Stimulated activated CD4-positive, alpha-beta T cell treated with anti-CD3 and anti-CD28 coated beads, Interleukin-1b, Interleukin-23, amount 100 ng/mL, for 24 hours (primary cell): ENCODE data around the gene TMEM107.

ENCODE experiments used
- DNase-seq, 4 experiments: peaks; one replicate each; pipeline ENCODE4 v3.0.0-alpha.2; 2020; ENCODE audit warnings: low read depth in 4 of 4, low spot score in 1 of 4

The TMEM107 gene

DNA sequence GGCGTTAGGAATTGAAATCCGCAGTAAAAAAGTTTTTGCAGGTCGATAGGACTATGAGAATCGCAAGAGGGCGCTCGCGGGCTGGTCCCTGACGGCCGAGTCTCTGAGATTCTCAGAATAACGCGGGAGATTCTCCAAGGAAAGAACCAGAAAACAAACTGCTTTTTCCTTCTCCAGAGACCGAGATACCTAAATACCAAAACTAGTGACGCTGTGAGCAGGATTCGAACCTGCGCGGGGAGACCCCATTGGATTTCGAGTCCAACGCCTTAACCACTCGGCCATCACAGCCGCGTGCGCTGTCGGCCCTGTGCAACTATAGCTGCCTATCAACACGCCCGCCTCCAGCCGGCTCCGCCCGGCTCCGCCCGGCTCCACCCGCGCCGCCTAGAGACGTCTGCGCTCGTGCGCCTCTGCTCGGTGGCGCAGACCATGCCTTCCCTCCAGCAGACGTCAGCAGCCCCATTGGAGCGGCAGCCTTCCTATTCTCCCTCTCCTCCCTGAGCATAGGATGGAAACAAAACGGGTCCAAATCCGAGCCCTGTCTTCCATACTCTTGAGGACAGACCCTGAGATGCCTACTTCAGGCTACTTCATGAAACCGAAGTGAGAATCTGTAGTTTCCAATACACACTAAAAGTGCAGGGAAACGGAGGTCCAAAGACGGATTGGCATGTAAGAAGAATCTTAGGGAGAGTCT is 37.4 kb downstream of the TMEM107 start:
- DNase-seq = peak; percentile 91 to 97 (median 96)

DNA sequence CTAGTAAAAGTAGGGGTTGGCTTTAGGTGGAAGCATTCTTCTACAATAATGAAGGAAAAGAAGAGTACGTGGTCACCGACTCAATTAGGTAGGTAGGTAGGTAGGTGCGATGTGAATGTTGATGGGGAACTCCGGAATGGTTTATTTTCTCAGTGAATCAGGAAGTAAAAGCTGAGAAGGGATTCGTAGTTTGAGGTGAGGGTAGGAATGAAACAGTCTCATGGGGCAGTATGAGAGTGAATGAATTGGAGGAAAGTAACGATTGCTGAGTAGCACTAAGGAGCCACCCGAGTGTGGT is 37.9 kb downstream of the TMEM107 start:
- no peak for DNase-seq

DNA sequence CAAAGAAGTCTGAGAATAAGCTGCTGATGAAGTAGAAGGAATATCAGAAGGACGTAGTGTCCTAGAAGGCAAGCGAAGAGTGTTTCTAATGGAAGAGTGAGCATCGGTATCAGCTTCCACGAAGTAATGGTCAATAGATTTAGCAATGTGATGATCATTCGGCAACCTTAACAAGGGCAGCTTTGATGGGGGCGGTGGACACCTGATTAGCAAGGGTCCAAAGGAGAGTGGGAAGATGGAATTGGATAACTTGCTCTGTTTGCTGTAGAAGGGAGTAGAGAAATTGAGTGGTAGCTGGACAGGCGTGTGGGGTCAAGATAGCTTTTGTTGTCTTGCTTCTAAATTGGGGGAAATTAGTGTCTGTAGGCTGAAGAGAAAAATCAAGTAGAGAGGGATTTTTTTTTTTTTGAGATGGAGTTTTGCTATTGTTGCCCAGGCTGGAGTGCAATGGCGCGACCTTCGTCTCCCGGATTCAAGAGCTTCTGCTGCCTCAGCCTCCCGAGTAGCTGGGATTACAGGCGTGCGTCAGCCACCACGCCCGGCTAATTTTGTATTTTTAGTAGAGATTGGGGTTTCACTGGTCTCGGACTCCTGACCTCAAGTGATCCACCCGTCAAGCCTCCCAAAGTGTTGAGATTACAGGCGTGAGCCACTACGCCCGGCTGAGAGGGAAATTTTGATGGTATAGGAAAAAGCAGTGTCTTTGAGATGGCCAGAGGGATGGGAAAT is 38.4 kb downstream of the TMEM107 start:
- DNase-seq = no peak

GRCh38 chr17:8133941-8134340 is 42.2 kb downstream of the TMEM107 start:
- DNase-seq = no peak

DNA sequence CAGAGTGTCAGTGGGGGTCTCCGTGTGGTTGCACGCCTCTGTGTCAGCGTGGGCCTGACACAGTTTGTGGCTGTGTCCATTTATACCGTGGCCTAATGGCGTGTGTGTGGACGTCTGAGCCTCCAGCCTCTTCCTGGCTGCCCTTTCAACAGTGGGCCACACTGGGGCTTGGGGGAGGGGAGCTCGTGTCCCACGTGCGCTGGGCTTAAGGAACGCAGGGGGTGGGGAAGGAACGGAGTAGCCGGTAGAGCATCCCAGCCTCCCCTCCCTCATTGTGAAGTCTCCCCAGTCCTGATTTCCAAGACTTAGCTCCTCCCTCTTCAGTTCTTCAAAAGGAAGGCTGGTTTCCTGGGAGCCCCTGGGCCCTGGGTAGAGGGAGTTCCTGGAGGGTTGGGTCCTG is 42.8 kb downstream of the TMEM107 start:
- no peak for DNase-seq

DNA sequence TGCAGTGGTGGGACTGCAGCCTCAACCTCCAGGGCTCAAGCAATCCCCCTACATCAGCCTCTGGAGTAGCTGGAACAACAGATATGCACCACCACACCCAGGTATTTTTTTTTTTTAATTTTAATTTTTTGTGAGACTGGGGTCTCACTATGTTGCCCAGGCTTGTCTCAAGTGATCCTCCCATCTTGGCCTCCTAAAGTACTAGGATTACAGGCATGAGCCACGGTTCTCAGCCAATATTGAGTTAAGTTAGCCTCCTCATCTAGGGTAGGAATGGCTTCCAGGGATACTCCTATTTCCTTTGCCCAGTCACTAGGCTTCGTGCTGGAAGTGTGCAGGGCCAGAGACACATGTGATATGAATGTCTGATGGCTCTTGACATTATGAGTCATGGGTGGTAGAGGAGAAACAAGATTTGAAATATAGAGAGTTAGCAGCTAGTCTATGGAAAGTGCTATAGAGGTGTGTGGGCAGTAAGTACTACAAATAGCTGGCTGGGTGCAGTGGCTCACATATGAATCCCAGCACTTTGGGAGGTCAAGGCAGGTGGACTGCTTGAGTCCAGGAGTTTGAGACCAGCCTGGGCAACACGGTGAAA is 44.2 kb downstream of the TMEM107 start:
- DNase-seq = no peak

DNA sequence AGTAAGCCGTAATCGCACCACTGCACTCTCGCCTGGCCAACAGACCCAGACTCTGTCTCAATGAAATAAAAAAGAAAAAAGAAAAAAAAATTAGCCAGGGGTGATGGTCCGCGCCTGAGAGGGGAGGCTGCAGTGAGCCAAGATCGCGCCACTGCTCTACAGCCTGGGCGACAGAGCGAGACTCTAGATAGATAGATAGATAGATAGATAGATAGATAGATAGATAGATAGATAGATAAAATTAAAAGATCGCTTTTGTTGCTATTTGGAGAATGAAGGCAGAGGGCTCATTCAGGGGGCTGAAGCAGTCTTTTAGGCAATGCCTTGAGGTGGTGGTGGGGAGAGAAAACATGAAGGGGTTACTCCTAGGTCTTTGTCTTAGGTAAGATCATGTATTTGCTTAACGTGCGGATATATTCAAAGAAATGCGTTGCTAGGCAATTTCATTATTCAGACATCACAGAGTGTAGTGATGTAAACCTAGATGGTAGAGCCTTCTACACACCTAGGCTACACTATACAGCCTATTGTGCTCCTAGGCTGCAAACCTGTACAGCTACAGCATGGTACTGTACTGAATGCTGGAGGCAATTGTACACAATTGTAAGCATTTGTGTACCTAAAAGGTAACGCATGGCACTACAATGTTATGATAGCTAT is 47.9 kb downstream of the TMEM107 start:
- DNase-seq = no peak

- DNase-seq = peak in 2 of 4 experiments; percentile 15 to 54
Measured at GRCh38 chr17:8126491-8127066, 49.6 kb downstream of the TMEM107 start.

- DNase-seq = no peak
Measured at GRCh38 chr17:8125947-8126490, 50.2 kb downstream of the TMEM107 start.

DNA sequence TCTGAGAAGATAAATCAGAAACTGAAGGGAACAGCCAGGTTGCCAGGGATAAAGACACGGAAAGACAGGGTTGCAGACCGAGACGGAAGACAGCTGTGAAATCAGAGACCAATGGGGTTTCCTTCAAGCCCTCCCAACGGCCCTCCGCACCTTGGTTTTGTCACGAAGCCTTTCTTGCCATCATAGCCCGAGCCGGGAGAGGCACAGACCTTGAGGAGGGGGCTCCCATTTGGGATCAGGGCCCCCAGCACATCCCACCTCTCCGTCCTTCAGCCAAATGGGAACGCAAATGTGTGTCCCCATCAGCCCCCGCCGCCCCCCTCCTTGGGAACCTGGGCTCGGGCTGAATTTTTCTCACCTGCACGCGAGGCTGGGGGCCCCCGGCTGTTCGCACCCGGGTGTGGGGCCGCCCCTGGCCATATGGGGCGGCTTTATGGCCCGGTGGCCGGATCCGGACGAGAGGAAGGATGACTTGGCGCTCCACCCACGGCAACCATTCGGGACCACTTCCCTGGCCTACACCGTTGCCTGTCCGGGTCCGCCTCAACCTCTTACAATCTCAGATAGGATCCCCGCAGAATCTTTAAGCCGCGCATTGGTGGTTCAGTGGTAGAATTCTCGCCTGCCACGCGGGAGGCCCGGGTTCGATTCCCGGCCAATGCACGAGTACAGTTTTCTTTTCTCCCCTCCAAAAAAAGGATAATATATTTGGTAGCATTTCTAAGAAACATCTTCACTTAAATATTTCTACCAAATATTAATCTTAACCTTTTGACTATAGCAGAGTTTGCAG is 50.8 kb downstream of the TMEM107 start:
- DNase-seq = peak; percentile 80 to 98 (median 85)

GRCh38 chr17:8124350-8125153 is 51.6 kb downstream of the TMEM107 start:
- peak in 1 of 4 experiments; percentile 24 for DNase-seq

GRCh38 chr17:8123695-8124349 is 52.4 kb downstream of the TMEM107 start, which contains the start of gene HES7:
TSS of gene HES7 (minus strand) at chr17:8124106. CDS start at chr17:8124084, 22 bp downstream.
- DNase-seq = no peak

DNA sequence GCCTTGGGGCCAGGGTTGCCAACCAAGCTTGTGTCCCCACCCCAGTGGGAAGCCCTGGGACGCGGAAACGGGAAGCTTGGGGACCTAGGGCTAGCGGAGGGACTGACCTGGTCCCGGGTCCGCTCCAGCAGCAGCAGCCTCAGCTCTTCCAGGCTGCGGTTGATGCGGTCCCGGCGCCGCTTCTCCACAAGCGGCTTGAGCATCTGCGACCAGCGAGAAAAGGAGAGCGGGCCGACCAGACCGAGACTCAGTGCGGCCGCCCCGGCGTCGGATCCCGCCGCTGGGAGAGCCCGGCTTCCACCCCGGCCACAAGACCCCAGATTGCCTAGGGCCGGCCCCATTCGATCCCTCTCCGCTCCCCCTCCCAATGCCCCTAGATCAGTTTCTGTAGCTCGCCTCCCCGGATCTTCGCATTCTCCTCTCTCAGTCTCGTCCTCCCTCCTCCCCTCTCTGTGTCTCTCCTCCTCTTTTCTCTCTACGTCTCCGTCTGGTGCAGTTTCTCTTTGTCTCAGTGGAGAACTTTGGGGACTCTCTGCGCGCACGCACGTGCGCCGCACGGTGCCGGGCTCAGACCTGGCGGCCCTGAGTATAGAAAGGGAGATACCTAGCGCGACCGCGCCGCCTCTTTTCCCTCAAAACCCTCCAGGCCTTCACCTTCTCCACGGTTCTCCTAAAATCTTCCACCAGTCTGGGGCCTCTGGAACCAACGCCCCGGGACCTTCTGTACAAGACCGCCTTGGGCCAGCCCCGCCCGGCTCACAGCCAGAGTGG is 53.1 kb downstream of the TMEM107 start:
- peak in 2 of 4 experiments; percentile 27 to 30 for DNase-seq
